Measurements from ENCODE around the gene CHRNA7. TPM values are rescaled to one million over a fixed set of nuclear protein-coding genes. Genes with fewer than 3 reads are reported as not detected.

Gene CHRNA7
- total and polyA plus RNA-seq, 2 of the 8 experiments (the other 6 are each of a cell fraction or from before 2014, with no cell fraction given): 7.5 to 11.0 TPM

- Histone ChIP-seq H3K36me3 (ENCODE audit: control insufficient read depth in 2 of 4, insufficient read depth in 4 of 4, low read length in 3 of 4) (no peaks in the 10 kb centered on the region), H3K9ac (replicated peaks in 1 of 4; ENCODE audit: extremely low read depth in 1 of 4, low read depth in 3 of 4, low read length in 3 of 4) (no peak overlapping the region), H3K27me3 (replicated peaks in 1 of 4; ENCODE audit: control insufficient read depth in 3 of 4, extremely low read depth in 1 of 4, insufficient read depth in 3 of 4, low read length in 3 of 4) (no peaks in the 10 kb centered on the region), H3K18ac (ENCODE audit: extremely low read depth, low read length) (no peak overlapping the region), H3K23ac (ENCODE audit: insufficient read length) (no peak overlapping the region), H3K56ac (replicated peaks; ENCODE audit: insufficient read length, low read depth, low read length) (no peak overlapping the region), H4K91ac (replicated peaks; ENCODE audit: insufficient read length, low read length) (no peak overlapping the region), H2BK12ac (ENCODE audit: low read depth, low read length) (no peak overlapping the region), H4K5ac (ENCODE audit: insufficient read length, low read depth, low read length) (no peak overlapping the region), H3K4me3 (ENCODE audit: extremely low read depth in 1 of 4, insufficient read depth in 2 of 4, low read depth in 3 of 4, low read length in 4 of 4) (no peak overlapping the region), H2AK5ac (ENCODE audit: low read depth, low read length) (no peak overlapping the region), H2BK5ac (ENCODE audit: low read depth, low read length) (no peak overlapping the region), H2BK15ac (ENCODE audit: low read length) (no peak overlapping the region), H4K8ac (ENCODE audit: extremely low read depth, insufficient read depth, low read length) (no peak overlapping the region), H3K4me2 (ENCODE audit: insufficient read depth in 1 of 2, low read depth in 2 of 2, low read length in 2 of 2) (no peak overlapping the region; a peak in 1 of 4 replicates), H3K27ac (ENCODE audit: low read depth, low read length) (no peak overlapping the region), H3K14ac (ENCODE audit: insufficient read length) (no peak overlapping the region), H3K79me1 (ENCODE audit: low read depth, low read length) (no peaks in the 10 kb centered on the region), H3K4ac (replicated peaks; ENCODE audit: insufficient read length, low read depth, low read length) (no peak overlapping the region), H3K9me3 (ENCODE audit: insufficient read depth in 2 of 2, low read depth in 1 of 2, low read length in 1 of 2) (no peaks in the 10 kb centered on the region), H3K4me1 (replicated peaks in 1 of 4; ENCODE audit: control insufficient read depth in 3 of 4, insufficient read depth in 4 of 4, low read length in 3 of 4) (peaks cover 0 to 3% (median 0%) of the 10 kb centered on the region in 4 experiments; a peak in 1 of 7 replicates), H3K79me2 (ENCODE audit: control insufficient read depth in 1 of 2, insufficient read depth in 2 of 2, low read length in 2 of 2) (no peaks in the 10 kb centered on the region), H3K23me2 (ENCODE audit: low read depth, low read length) (no peaks in the 10 kb centered on the region), H2BK20ac (ENCODE audit: low read length) (no peak overlapping the region), H2BK120ac (replicated peaks; ENCODE audit: low read depth, low read length) (no peak overlapping the region), H4K20me1 (replicated peaks in 1 of 2; ENCODE audit: control insufficient read depth in 1 of 2, insufficient read depth in 2 of 2, low read length in 2 of 2) (no peaks in the 10 kb centered on the region), H2AFZ (ENCODE audit: low read length) (no peak overlapping the region)
- FAIRE-seq: peak; percentile 52
- 66% methylated on average over 7 of the region's 7 CpGs; no CpG with 5 or more reads in 1 of the 2 experiments for WGBS, 2 experiments (ENCODE audit: extremely low coverage in 1 of 2, insufficient coverage in 1 of 2, insufficient read length in 1 of 2, insufficient replicate concordance in 2 of 2, low coverage in 1 of 2, low lambda C conversion rate in 2 of 2, missing lambda C conversion rate in 1 of 2)
- POLR2A ChIA-PET (ENCODE audit: partially characterized antibody): no interaction called here
- no peak for DNase-seq (ENCODE audit: low read depth in 1 of 2, low spot score in 2 of 2)
- TF ChIP-seq SUZ12 (IDR thresholded peaks at IDR 0.05; ENCODE audit: low read length) (no peak), RXRA (IDR thresholded peaks at IDR 0.05; ENCODE audit: insufficient read depth, low read depth, low read length) (no peak), SRF (IDR thresholded peaks at IDR 0.05; ENCODE audit: low read depth, low read length) (no peak), MAFK (IDR thresholded peaks at IDR 0.05; ENCODE audit: low read depth, low read length) (no peak), SP1 (IDR thresholded peaks at IDR 0.05; ENCODE audit: low read depth, low read length) (no peak), RNF2 (IDR thresholded peaks at IDR 0.05; ENCODE audit: borderline replicate concordance, low read depth, low read length, missing control alignments, poor library complexity, severe bottlenecking) (no peak), CHD1 (IDR thresholded peaks at IDR 0.05; ENCODE audit: low read depth, low read length) (no peak), GTF2F1 (IDR thresholded peaks at IDR 0.05; ENCODE audit: borderline replicate concordance, low read depth, low read length) (no peak), SAP30 (IDR thresholded peaks at IDR 0.05; ENCODE audit: insufficient read depth, insufficient replicate concordance, low read length) (no peak)
- CTCF ChIA-PET (ENCODE audit: partially characterized antibody): interaction anchor here (0.6 to 2.0 kb wide), 5 partner anchors 9 to 63 kb away, joined by 3 to 9 read pairs (median 3); no protein-coding TSS in a partner anchor
These were observed 11.0 kb downstream of the CHRNA7 start for GRCh38 chr15:32041294-32041693.

All from H1 (cell line).